PC-9 (cell line): ENCODE results near the gene SLC26A3.

Experiments used
- EZH2 ChIP-seq: fragments of 200-600 bp; sonication (generic); IDR thresholded peaks from 2 replicates; pipeline ENCODE4 v1.8.0; 2017; ENCODE audit warnings: antibody characterized with exemption, low read depth
- TF ChIP-seq, protein P1 (sequence below): fragments of 200-600 bp; sonication (generic); conservative IDR thresholded peaks from 2 replicates; pipeline ENCODE4 v1.6.1; 2017; ENCODE audit warnings: mixed run types, antibody characterized with exemption, mild to moderate bottlenecking, moderate library complexity

- TF ChIP-seq, protein P1, sequence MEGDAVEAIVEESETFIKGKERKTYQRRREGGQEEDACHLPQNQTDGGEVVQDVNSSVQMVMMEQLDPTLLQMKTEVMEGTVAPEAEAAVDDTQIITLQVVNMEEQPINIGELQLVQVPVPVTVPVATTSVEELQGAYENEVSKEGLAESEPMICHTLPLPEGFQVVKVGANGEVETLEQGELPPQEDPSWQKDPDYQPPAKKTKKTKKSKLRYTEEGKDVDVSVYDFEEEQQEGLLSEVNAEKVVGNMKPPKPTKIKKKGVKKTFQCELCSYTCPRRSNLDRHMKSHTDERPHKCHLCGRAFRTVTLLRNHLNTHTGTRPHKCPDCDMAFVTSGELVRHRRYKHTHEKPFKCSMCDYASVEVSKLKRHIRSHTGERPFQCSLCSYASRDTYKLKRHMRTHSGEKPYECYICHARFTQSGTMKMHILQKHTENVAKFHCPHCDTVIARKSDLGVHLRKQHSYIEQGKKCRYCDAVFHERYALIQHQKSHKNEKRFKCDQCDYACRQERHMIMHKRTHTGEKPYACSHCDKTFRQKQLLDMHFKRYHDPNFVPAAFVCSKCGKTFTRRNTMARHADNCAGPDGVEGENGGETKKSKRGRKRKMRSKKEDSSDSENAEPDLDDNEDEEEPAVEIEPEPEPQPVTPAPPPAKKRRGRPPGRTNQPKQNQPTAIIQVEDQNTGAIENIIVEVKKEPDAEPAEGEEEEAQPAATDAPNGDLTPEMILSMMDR, result no peak
- no peak for TF ChIP-seq EZH2
These were observed 14.8 kb downstream of the SLC26A3 start for GRCh38 chr7:107788216-107788615.
